Measurements from ENCODE around the gene FBXO36. TPM values are rescaled to one million over a fixed set of nuclear protein-coding genes. Genes with fewer than 3 reads are reported as not detected.

Gene FBXO36
- polyA plus RNA-seq, 2 of the 4 experiments (the other 2 are of a cell fraction) = 2.0 to 5.5 TPM

GRCh38 chr2:230008708-230009066, 86.4 kb downstream of the FBXO36 start:
- no peak overlapping the region for H3K4me3 ChIP-seq
- FAIRE-seq (no peak), ATAC-seq (no peak), DNase-seq (ENCODE audit: low read depth in 1 of 2, low spot score in 1 of 2) (no peak)
- H3K9me3 ChIP-seq = no peaks in the 10 kb centered on the region
- TF ChIP-seq KDM5A (IDR thresholded peaks at IDR 0.05) = no peak
- TF ChIP-seq HOXA7 (CRISPR knock-in tag; IDR thresholded peaks at IDR 0.05) = no peak
- TF ChIP-seq CBX2 (IDR thresholded peaks at IDR 0.05; ENCODE audit: borderline replicate concordance, low read depth) = no peak
- TF ChIP-seq JUNB (IDR thresholded peaks at IDR 0.05) = no peak
- no peak for TF ChIP-seq FOSL2 (IDR thresholded peaks at IDR 0.05)
- no peak for TF ChIP-seq FOSL2 (CRISPR knock-in tag; IDR thresholded peaks at IDR 0.05)
- no peak for TF ChIP-seq REST (IDR thresholded peaks at IDR 0.05)
- no peak for TF ChIP-seq TFCP2L1 (CRISPR knock-in tag; IDR thresholded peaks at IDR 0.05)
- TF ChIP-seq ELK1 (IDR thresholded peaks at IDR 0.05; ENCODE audit: low read depth, low read length) = no peak
- no peak for TF ChIP-seq FOSB (CRISPR knock-in tag; IDR thresholded peaks at IDR 0.05)
- no peak for TF ChIP-seq ZSCAN20 (CRISPR knock-in tag; IDR thresholded peaks at IDR 0.05)
- TF ChIP-seq EP300 (IDR thresholded peaks at IDR 0.05) = no peak
- TF ChIP-seq POLR2A (IDR thresholded peaks at IDR 0.05; ENCODE audit: low read length) = no peak
- no peak for TF ChIP-seq ZC3H11A (IDR thresholded peaks at IDR 0.05)
- no peak for TF ChIP-seq RFX5 (IDR thresholded peaks at IDR 0.05)
- TF ChIP-seq PBX3 (IDR thresholded peaks at IDR 0.05) = no peak
- no peak overlapping the region for H3K27ac ChIP-seq
- 96% methylated on average over 1 of the region's 1 CpG for WGBS (ENCODE audit: missing lambda C conversion rate)
- H3K4me2 ChIP-seq = peak overlapping the region; percentile 46; the same call in 2 of the 3 replicates
- ChIA-PET CTCF (interaction anchor here (0.6 to 6.9 kb wide), 28 partner anchors 10 to 803 kb away, joined by 3 to 98 read pairs (median 4); partner anchors contain the start of gene SLC16A14), POLR2A (no interaction called here)
- H3K4me1 ChIP-seq = no peaks in the 10 kb centered on the region; the same call in 2 of the 3 replicates

GRCh38 chr2:230010501-230010900, 88.2 kb downstream of the FBXO36 start:
- DNase-seq (ENCODE audit: low read depth in 1 of 2, low spot score in 1 of 2) (no peak), ATAC-seq (no peak), FAIRE-seq (no peak)
- Histone ChIP-seq H3K27ac (no peak overlapping the region), H3K4me3 (no peak overlapping the region), H3K4me1 (no peaks in the 10 kb centered on the region; the same call in 2 of the 3 replicates), H3K9me3 (no peaks in the 10 kb centered on the region), H3K4me2 (no peak overlapping the region)
- TF ChIP-seq ZC3H11A (IDR thresholded peaks at IDR 0.05) (no peak), TFCP2L1 (CRISPR knock-in tag; IDR thresholded peaks at IDR 0.05) (no peak), ESRRA (IDR thresholded peaks at IDR 0.05; ENCODE audit: borderline replicate concordance, low read length) (no peak), CBX2 (IDR thresholded peaks at IDR 0.05; ENCODE audit: borderline replicate concordance, low read depth) (no peak), CBX8 (IDR thresholded peaks at IDR 0.05) (no peak), KDM5A (IDR thresholded peaks at IDR 0.05) (no peak), USF2 (IDR thresholded peaks at IDR 0.05) (no peak), RCOR1 (IDR thresholded peaks at IDR 0.05; ENCODE audit: low read depth, low read length) (no peak), FOXS1 (CRISPR knock-in tag; IDR thresholded peaks at IDR 0.05) (no peak), HOXB13 (CRISPR knock-in tag; IDR thresholded peaks at IDR 0.05; ENCODE audit: low read depth) (no peak), HDAC2 (IDR thresholded peaks at IDR 0.05) (no peak), KDM1A (IDR thresholded peaks at IDR 0.05; ENCODE audit: low read depth) (no peak)
- WGBS (ENCODE audit: missing lambda C conversion rate) = 97% methylated on average over 6 of the region's 6 CpGs
- POLR2A ChIA-PET = no interaction called here
- CTCF ChIA-PET = interaction anchor here (1.5 to 2.7 kb wide), 2 partner anchors 57 to 150 kb away, joined by 3 to 9 read pairs; no protein-coding TSS in a partner anchor

Measured in A549 (cell line).